ENCODE measurements around the gene CLDND2. TPM values are rescaled to one million over a fixed set of nuclear protein-coding genes. Genes with fewer than 3 reads are reported as not detected.

CLDND2 gene
- total RNA-seq, 1 experiment from 2014 or later = 1.8 TPM

DNA sequence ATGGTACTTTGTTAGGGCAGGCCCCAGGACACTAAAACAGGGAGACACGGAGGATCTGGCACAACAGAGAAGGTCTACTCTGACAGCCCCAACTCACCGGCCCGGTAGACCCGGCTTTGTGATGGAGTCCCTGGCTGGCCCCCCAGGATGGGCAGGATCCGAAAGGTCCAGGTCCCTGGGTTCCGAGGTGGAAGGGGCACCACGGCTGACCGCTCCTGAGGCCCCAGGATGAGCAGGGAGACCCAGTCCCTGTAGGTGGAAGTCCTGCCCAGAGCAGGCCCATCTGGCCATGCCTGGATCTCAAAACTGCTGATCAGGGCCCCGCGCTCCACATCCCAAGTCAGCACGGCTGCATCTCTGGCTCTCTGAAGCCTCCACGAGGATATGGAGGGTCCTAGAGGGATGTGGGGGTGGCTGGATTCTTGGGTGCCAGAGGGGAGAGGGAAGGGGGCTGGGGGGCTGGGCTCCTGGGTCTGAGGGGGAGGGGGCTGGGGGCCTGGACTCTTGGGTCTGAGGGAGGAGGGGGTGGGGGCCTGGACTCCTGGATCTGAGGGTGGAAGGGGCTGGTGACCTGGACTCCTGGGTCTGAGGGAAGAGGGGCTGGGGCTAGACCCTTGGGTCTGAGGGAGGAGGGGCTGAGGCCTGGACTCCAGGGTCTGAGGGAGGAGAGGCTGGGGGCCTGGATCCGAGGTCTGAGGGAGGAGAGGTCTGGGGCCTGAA is 31.5 kb downstream of the CLDND2 start:
- no peaks in the 10 kb centered on the region for H3K27me3 ChIP-seq (ENCODE audit: insufficient read depth, low read length)
- BruUV-seq (replicated peaks) = no TSS peak
- no peaks in the 10 kb centered on the region for H3K36me3 ChIP-seq (ENCODE audit: control insufficient read depth in 1 of 2, insufficient read depth in 2 of 2, low read length in 2 of 2)
- H4K20me1 ChIP-seq (ENCODE audit: insufficient read depth) = no peaks in the 10 kb centered on the region
- no peak overlapping the region for H3K9ac ChIP-seq (ENCODE audit: low read length)
- no peak overlapping the region for H3K27ac ChIP-seq (ENCODE audit: low read depth, low read length)
- no peak overlapping the region for H2AFZ ChIP-seq (ENCODE audit: low read depth, low read length, poor library complexity, severe bottlenecking)
- intact Hi-C loops (cut with micrococcal nuclease) = no loop called here
- no peaks in the 10 kb centered on the region for H3K79me2 ChIP-seq (ENCODE audit: insufficient read depth, low read length)
- no peak for DNase-seq (ENCODE audit: low read depth, low spot score)
- POLR2A ChIA-PET = no interaction called here
- H3K9me2 ChIP-seq (ENCODE audit: insufficient read depth) = no peaks in the 10 kb centered on the region
- TF ChIP-seq, protein P1, sequence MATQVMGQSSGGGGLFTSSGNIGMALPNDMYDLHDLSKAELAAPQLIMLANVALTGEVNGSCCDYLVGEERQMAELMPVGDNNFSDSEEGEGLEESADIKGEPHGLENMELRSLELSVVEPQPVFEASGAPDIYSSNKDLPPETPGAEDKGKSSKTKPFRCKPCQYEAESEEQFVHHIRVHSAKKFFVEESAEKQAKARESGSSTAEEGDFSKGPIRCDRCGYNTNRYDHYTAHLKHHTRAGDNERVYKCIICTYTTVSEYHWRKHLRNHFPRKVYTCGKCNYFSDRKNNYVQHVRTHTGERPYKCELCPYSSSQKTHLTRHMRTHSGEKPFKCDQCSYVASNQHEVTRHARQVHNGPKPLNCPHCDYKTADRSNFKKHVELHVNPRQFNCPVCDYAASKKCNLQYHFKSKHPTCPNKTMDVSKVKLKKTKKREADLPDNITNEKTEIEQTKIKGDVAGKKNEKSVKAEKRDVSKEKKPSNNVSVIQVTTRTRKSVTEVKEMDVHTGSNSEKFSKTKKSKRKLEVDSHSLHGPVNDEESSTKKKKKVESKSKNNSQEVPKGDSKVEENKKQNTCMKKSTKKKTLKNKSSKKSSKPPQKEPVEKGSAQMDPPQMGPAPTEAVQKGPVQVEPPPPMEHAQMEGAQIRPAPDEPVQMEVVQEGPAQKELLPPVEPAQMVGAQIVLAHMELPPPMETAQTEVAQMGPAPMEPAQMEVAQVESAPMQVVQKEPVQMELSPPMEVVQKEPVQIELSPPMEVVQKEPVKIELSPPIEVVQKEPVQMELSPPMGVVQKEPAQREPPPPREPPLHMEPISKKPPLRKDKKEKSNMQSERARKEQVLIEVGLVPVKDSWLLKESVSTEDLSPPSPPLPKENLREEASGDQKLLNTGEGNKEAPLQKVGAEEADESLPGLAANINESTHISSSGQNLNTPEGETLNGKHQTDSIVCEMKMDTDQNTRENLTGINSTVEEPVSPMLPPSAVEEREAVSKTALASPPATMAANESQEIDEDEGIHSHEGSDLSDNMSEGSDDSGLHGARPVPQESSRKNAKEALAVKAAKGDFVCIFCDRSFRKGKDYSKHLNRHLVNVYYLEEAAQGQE (IDR thresholded peaks at IDR 0.05; ENCODE audit: low read depth) = no peak
- TF ChIP-seq EZH2 (IDR thresholded peaks at IDR 0.05) (no peak), POLR2AphosphoS5 (IDR thresholded peaks at IDR 0.05; ENCODE audit: low read depth, low read length) (no peak), EGR1 (IDR thresholded peaks at IDR 0.05; ENCODE audit: low read depth) (no peak), SRF (IDR thresholded peaks at IDR 0.05; ENCODE audit: low read depth) (no peak), POLR2A (IDR thresholded peaks at IDR 0.05; ENCODE audit: borderline replicate concordance, extremely low read depth, insufficient read depth, insufficient read length) (no peak), YY1 (IDR thresholded peaks at IDR 0.05; ENCODE audit: extremely low read depth, insufficient replicate concordance, low read depth, low read length) (no peak), SIN3A (IDR thresholded peaks at IDR 0.05; ENCODE audit: low read depth) (no peak), ZFX (IDR thresholded peaks at IDR 0.05) (no peak), CBX3 (IDR thresholded peaks at IDR 0.05; ENCODE audit: low read depth) (no peak), SP1 (IDR thresholded peaks at IDR 0.05; ENCODE audit: low read depth) (no peak), RAD21 (IDR thresholded peaks at IDR 0.05; ENCODE audit: low read depth) (no peak), TCF7L2 (IDR thresholded peaks at IDR 0.05; ENCODE audit: borderline replicate concordance, extremely low read depth, insufficient read depth, insufficient read length) (no peak), ELF1 (IDR thresholded peaks at IDR 0.05; ENCODE audit: borderline replicate concordance, low read depth) (no peak), CEBPB (IDR thresholded peaks at IDR 0.05; ENCODE audit: low read depth) (no peak), FOSL1 (IDR thresholded peaks at IDR 0.05; ENCODE audit: low read depth) (no peak)
- TF ChIP-seq, protein P2, sequence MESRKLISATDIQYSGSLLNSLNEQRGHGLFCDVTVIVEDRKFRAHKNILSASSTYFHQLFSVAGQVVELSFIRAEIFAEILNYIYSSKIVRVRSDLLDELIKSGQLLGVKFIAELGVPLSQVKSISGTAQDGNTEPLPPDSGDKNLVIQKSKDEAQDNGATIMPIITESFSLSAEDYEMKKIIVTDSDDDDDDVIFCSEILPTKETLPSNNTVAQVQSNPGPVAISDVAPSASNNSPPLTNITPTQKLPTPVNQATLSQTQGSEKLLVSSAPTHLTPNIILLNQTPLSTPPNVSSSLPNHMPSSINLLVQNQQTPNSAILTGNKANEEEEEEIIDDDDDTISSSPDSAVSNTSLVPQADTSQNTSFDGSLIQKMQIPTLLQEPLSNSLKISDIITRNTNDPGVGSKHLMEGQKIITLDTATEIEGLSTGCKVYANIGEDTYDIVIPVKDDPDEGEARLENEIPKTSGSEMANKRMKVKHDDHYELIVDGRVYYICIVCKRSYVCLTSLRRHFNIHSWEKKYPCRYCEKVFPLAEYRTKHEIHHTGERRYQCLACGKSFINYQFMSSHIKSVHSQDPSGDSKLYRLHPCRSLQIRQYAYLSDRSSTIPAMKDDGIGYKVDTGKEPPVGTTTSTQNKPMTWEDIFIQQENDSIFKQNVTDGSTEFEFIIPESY (IDR thresholded peaks at IDR 0.05; ENCODE audit: extremely low read depth, insufficient replicate concordance, low read length) = no peak
- TF ChIP-seq, protein P3, sequence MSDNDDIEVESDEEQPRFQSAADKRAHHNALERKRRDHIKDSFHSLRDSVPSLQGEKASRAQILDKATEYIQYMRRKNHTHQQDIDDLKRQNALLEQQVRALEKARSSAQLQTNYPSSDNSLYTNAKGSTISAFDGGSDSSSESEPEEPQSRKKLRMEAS (IDR thresholded peaks at IDR 0.05) = no peak
- TF ChIP-seq, protein P4, sequence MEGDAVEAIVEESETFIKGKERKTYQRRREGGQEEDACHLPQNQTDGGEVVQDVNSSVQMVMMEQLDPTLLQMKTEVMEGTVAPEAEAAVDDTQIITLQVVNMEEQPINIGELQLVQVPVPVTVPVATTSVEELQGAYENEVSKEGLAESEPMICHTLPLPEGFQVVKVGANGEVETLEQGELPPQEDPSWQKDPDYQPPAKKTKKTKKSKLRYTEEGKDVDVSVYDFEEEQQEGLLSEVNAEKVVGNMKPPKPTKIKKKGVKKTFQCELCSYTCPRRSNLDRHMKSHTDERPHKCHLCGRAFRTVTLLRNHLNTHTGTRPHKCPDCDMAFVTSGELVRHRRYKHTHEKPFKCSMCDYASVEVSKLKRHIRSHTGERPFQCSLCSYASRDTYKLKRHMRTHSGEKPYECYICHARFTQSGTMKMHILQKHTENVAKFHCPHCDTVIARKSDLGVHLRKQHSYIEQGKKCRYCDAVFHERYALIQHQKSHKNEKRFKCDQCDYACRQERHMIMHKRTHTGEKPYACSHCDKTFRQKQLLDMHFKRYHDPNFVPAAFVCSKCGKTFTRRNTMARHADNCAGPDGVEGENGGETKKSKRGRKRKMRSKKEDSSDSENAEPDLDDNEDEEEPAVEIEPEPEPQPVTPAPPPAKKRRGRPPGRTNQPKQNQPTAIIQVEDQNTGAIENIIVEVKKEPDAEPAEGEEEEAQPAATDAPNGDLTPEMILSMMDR (IDR thresholded peaks at IDR 0.05 in 2 of 3, conservative IDR thresholded peaks at IDR 0.05 in 1 of 3; ENCODE audit: borderline replicate concordance in 1 of 3, insufficient read depth in 1 of 3, low read depth in 2 of 3, low read length in 2 of 3) = no peak
- TF ChIP-seq, protein P5, sequence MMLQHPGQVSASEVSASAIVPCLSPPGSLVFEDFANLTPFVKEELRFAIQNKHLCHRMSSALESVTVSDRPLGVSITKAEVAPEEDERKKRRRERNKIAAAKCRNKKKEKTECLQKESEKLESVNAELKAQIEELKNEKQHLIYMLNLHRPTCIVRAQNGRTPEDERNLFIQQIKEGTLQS (IDR thresholded peaks at IDR 0.05) = no peak
- H3K4me3 ChIP-seq (replicated peaks in 1 of 2; ENCODE audit: low read depth in 1 of 2, low read length in 2 of 2) = no peak overlapping the region
- no peaks in the 10 kb centered on the region for H3K9me3 ChIP-seq (ENCODE audit: control insufficient read depth in 1 of 2, insufficient read depth in 1 of 2, low read depth in 1 of 2, low read length in 2 of 2)
- RAD21 ChIA-PET (ENCODE audit: low non-redundant PET in 1 of 2, low total read pairs in 2 of 2, uncharacterized antibody in 2 of 2, unreplicated experiment in 2 of 2) = no interaction called here
- no peak overlapping the region for H3K4me2 ChIP-seq (ENCODE audit: low read length)
- CTCF ChIA-PET = interaction anchor here (1.0 kb wide), 1 partner anchor 320 kb away, joined by 5 read pairs; no protein-coding TSS in a partner anchor
- H3K4me1 ChIP-seq (ENCODE audit: control insufficient read depth in 1 of 2, insufficient read depth in 2 of 2, low read length in 2 of 2) = peaks cover 5 to 34% of the 10 kb centered on the region in 2 experiments; a peak in 3 of 4 replicates
- ATAC-seq = no peak
